ENCODE data around the gene CCDC141. TPM values are rescaled to one million over a fixed set of nuclear protein-coding genes. Genes with fewer than 3 reads are reported as not detected.

Gene CCDC141
- total and polyA plus RNA-seq, 2 experiments from 2014 or later = 3.0 to 7.2 TPM

DNA sequence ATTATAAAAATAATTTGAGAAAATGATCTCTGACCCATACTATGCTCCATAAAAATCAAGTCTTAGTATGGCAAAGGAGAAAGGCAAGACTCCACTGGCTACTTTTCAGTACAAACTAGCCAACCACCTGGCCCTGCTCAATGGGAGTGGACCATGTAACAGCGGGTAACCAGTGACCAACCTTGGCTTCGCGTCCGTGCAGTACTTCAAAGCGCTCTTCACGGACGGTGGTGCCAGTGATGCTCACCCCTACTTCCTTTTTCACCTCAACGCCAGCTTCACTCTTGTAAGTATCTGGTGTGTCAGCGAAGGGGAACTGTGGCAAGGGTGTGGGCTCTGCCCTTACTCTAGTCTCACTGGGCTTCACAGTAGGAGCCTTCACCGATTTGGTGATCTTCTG, 266.0 kb downstream of the CCDC141 start:
- TF ChIP-seq, protein P1, sequence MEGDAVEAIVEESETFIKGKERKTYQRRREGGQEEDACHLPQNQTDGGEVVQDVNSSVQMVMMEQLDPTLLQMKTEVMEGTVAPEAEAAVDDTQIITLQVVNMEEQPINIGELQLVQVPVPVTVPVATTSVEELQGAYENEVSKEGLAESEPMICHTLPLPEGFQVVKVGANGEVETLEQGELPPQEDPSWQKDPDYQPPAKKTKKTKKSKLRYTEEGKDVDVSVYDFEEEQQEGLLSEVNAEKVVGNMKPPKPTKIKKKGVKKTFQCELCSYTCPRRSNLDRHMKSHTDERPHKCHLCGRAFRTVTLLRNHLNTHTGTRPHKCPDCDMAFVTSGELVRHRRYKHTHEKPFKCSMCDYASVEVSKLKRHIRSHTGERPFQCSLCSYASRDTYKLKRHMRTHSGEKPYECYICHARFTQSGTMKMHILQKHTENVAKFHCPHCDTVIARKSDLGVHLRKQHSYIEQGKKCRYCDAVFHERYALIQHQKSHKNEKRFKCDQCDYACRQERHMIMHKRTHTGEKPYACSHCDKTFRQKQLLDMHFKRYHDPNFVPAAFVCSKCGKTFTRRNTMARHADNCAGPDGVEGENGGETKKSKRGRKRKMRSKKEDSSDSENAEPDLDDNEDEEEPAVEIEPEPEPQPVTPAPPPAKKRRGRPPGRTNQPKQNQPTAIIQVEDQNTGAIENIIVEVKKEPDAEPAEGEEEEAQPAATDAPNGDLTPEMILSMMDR (IDR thresholded peaks at IDR 0.05; ENCODE audit: poor library complexity) = no peak
- TF ChIP-seq EZH2 (IDR thresholded peaks at IDR 0.05; ENCODE audit: borderline replicate concordance) (no peak), EZH2phosphoT487 (IDR thresholded peaks at IDR 0.05; ENCODE audit: low read depth, severe bottlenecking, unreplicated experiment) (no peak)
- no peak for DNase-seq (ENCODE audit: low spot score)
- Histone ChIP-seq H3K4me1 (ENCODE audit: insufficient read depth) (no peaks in the 10 kb centered on the region), H3K4me3 (no peak overlapping the region), H4K20me1 (ENCODE audit: insufficient read depth, poor library complexity, severe bottlenecking) (no peaks in the 10 kb centered on the region), H2AFZ (no peak overlapping the region), H3K27ac (no peak overlapping the region), H3K4me2 (no peak overlapping the region), H3K9me2 (replicated peaks; ENCODE audit: insufficient read depth) (no peaks in the 10 kb centered on the region), H3K79me2 (no peaks in the 10 kb centered on the region), H3K36me3 (replicated peaks; ENCODE audit: insufficient read depth, low read depth) (no peaks in the 10 kb centered on the region), H3K9me3 (ENCODE audit: low read depth) (no peaks in the 10 kb centered on the region), H3K27me3 (no peaks in the 10 kb centered on the region)
- 97% methylated on average over 10 of the region's 10 CpGs for WGBS (ENCODE audit: low lambda C conversion rate, missing lambda C conversion rate)

DNA sequence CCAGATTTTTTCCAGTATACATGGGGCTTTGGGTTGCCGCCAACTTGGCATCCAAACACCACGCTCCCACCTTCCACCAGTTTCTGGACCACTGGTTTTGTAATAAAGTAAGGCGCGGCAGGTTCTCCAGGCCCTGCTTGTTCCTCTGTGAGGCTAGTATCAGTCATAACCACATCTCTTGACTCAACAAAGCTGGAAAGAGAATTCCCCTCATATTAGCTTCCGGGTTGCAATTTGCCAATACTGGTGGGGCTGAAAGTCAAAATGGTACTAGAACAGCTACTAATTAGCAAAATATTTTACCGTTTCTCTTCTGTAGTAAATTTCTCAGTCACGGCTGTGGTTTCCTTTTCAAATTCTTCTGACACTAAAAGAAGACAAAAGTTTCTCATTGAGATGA, 267.7 kb downstream of the CCDC141 start:
- Histone ChIP-seq H3K27me3 (no peaks in the 10 kb centered on the region), H3K4me1 (ENCODE audit: insufficient read depth) (no peaks in the 10 kb centered on the region), H2AFZ (no peak overlapping the region), H3K9me2 (replicated peaks; ENCODE audit: insufficient read depth) (no peaks in the 10 kb centered on the region), H3K9me3 (ENCODE audit: low read depth) (no peaks in the 10 kb centered on the region), H3K27ac (no peak overlapping the region), H3K4me3 (no peak overlapping the region), H4K20me1 (ENCODE audit: insufficient read depth, poor library complexity, severe bottlenecking) (no peaks in the 10 kb centered on the region), H3K36me3 (replicated peaks; ENCODE audit: insufficient read depth, low read depth) (no peaks in the 10 kb centered on the region), H3K4me2 (no peak overlapping the region), H3K79me2 (no peaks in the 10 kb centered on the region)
- 97% methylated on average over 7 of the region's 7 CpGs for WGBS (ENCODE audit: low lambda C conversion rate, missing lambda C conversion rate)
- TF ChIP-seq, protein P1 (IDR thresholded peaks at IDR 0.05; ENCODE audit: poor library complexity) = no peak
- TF ChIP-seq EZH2phosphoT487 (IDR thresholded peaks at IDR 0.05; ENCODE audit: low read depth, severe bottlenecking, unreplicated experiment) = no peak
- TF ChIP-seq EZH2 (IDR thresholded peaks at IDR 0.05; ENCODE audit: borderline replicate concordance) = no peak
- no peak for DNase-seq (ENCODE audit: low spot score)

Other genes with a start within 250 kb of the CCDC141 start
- gene TTN, start 242.7 kb downstream of the CCDC141 start, total RNA-seq = 6.4 and 10.1 TPM in 2 replicates
- gene TTN, start 242.7 kb downstream of the CCDC141 start, polyA plus RNA-seq = 5.4 and 6.1 TPM in 2 replicates
- 24.3 and 34.7 TPM in 2 replicates for gene SESTD1, start 214.7 kb upstream of the CCDC141 start, total RNA-seq
- 42.4 and 44.0 TPM in 2 replicates for gene SESTD1, start 214.7 kb upstream of the CCDC141 start, polyA plus RNA-seq

All from hepatocyte (in vitro differentiated cells).